GM21619 (cell line): ENCODE data around the gene CDH13.
A peak's percentile ranks its signal among the peaks of the same experiment; 100 is the strongest.

Experiments
- ATAC-seq: cut with Tn5 transposase; IDR thresholded peaks from one replicate; pipeline ENCODE4 v1.9.1; 2021; ENCODE audit not compliant: unreplicated experiment

The CDH13 gene

GRCh38 chr16:82773018-82773417, 146.2 kb downstream of the CDH13 start:
- ATAC-seq = no peak

GRCh38 chr16:82776470-82777146, 149.8 kb downstream of the CDH13 start:
- ATAC-seq = peak; percentile 48

DNA sequence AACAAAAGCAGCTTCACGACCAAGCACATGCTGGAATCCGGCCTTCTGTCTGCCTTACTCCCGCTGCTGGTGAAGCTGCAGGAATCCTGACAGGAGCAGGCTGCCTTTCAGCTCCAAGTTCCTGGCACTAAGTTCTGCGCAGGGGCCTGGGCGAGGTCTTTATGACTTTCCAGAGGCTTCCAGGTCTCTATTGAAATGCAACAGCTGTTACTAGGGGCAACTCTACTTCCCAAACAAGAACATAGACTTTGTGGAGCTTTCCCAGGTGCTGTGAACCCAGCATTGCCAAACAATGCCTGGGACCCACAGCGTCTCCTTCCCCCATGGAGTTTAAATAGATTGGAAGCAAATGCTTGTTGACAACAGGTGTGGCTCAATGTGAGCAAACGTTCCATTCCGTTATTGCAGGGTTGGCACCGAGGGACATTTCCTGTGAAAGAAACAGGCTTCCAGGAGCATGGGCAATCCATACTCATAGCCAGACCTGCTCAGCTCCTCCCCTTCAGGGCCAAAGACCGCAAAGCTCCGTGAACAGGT, 156.0 kb downstream of the CDH13 start:
- ATAC-seq = no peak

DNA sequence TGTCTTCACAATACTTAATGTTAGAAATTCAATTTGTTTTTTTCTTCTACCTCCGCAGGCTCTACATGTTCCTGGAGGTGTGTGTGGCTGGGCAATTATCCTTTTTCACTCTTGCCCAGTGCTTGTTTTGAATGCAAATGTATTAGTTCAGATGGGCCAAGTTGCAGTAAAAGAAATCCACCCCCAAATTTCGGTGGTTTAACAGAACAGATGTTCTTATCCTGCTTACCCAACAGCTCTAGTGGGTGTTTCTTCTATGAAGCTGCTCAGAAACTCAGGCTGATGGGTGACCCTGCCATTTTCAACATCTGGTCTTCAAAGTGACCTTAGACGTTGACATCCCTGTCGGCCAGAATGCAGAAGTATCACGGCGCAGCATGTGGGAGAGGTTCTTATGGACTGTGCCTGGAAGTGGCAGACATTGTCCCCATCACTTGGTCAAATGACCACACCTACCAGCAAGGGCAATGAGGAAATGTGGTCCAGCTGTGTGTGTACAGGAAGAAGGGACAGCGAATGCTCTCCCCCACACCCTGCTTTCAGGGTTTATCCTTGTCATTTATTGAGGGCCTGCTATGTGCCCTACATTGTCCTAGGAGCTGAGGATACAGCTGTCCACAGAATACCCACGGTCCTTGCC, 157.3 kb downstream of the CDH13 start:
- no peak for ATAC-seq

GRCh38 chr16:82784573-82784968, 157.8 kb downstream of the CDH13 start:
- ATAC-seq = no peak

DNA sequence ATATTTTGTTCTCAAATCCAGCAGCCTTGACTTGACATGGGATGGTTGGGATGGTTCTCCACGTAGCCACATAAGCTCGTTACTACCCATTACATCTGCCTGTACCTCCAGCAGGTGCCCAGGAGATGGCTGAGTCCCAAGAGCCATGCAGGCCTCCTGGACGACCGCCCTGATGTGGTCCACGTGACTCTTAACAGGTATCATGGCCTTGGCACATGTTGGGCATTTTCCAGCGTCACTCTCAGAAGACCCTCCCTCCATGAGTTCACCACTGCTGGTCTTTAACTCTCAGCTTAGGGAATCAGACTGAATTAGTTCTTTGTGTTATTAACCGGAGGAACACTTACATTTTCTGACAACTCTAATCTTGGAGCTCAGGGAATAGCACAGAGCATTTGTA, 161.5 kb downstream of the CDH13 start:
- no peak for ATAC-seq

- ATAC-seq = no peak
Measured at GRCh38 chr16:82788919-82789318, 162.2 kb downstream of the CDH13 start.

GRCh38 chr16:82792693-82793092, 165.9 kb downstream of the CDH13 start:
- ATAC-seq = no peak

GRCh38 chr16:82793528-82794245, 166.9 kb downstream of the CDH13 start:
- ATAC-seq = no peak

GRCh38 chr16:82796047-82796446, 169.3 kb downstream of the CDH13 start:
- ATAC-seq = no peak

GRCh38 chr16:82801361-82801760, 174.6 kb downstream of the CDH13 start:
- no peak for ATAC-seq

DNA sequence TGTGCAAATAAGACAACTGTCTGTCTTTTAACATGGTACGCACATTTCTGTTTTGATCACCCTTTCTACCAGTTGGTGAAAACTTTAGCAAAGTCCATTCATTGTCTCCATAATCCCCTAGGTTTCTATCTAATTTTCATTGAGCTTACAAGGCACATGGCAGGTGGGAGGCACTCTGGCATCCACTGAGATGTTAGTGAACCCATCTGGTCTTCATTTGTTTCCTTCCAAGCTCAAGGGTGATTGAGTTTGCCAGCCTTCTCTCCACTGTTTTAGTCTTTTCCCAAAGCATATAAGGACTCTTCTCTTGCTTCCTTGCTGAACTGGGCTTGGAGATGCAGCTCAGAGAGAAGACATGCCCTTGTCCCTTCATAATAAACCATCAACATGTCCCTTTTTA, 179.1 kb downstream of the CDH13 start:
- no peak for ATAC-seq

DNA sequence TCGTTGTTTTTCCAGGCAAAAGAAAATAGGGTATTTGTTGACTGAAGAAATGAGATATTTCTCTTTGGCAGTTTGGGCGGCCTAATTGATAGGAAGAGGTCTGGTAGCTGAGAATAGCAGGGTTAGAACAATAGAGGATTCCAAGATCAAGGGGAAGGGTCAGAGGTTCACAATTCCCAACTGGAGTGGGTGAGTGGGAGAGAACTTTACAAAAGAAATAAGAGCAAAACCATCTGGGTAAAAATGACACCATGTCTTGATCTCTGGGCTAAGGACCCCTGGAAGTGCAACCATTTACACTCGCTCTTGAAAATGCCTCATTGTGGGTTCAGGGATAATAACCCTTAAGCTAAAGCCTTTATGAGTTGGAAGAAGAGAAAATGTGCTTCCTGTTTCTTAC, 180.5 kb downstream of the CDH13 start:
- no peak for ATAC-seq

DNA sequence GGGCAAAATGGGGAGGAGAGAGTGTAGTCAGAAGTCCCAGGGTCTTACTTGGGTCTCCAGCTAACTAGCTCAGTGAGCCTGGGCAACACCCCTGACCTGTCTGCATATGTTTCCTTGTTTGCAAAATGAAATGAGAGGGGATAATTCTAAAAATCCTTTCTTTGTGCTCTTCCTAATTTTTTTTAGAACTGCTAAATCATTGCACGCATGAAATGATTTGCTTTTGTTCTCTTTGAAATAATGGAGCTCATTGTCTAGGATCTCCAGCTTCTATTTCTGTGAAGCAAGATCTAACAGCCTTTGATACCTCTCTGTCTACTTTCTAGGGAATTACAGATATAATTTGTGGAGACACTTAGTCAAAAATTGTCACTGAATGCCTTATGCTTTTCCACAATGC, 181.3 kb downstream of the CDH13 start:
- ATAC-seq = no peak

GRCh38 chr16:82810077-82810476, 183.3 kb downstream of the CDH13 start:
- ATAC-seq = no peak

DNA sequence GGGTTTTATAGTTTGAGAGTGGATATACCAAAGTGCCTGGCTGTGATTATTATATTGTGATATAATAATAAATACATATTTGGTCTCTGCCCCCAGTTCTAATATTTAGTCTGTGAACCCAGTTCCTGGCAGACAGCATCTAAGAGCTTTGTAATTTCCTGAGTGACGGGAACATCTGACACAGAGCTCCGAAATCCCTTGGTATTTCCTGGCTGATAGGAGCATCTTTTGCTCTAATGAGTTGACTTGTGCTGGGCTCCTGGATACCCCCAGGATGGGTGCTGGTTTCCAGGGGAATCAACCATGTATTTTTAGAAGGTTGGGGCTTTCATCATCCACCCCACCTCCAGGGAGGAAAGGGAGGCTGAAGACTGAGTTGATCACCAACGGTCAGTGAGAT, 187.3 kb downstream of the CDH13 start:
- ATAC-seq = no peak

DNA sequence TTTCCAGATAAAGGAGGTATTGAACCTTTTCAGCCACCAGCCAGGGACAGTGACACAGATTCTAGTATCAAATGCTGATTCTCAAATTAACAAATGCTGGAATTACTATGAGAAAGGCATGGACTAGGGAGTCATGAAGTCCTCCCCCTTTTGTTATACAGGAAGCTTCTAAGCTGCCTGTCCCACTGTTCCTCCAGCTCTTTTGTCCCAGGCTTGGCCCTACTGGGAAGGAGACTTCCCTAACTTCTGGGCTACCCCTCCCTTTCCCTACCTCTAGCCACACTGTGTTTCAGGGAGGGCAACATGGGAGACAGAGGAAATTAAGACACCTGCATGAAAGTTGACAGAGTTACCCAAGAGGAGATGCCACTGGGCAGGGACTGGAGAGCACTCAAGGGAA, 192.5 kb downstream of the CDH13 start:
- ATAC-seq = no peak

GRCh38 chr16:82820855-82821254, 194.1 kb downstream of the CDH13 start:
- ATAC-seq = no peak

GRCh38 chr16:82824408-82824807, 197.6 kb downstream of the CDH13 start:
- no peak for ATAC-seq

DNA sequence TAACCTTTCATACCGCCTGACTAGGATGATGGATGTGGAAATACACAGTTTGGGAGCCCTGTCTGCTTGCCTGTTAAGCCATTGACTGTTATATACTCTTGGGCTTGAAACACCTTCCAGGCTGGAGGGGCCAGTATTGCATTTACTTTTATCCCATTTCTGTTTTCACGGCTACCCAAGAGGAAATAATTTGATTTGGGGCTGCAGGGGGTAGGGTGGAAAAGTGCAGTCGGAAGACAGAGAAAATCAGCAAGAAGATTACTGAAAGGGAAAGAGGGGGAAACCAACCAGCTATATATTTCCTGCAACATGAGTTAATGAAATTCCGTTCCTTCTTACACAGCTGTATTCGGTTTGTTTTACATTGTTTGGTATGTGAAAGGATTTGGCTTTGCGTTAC, 202.5 kb downstream of the CDH13 start:
- no peak for ATAC-seq

DNA sequence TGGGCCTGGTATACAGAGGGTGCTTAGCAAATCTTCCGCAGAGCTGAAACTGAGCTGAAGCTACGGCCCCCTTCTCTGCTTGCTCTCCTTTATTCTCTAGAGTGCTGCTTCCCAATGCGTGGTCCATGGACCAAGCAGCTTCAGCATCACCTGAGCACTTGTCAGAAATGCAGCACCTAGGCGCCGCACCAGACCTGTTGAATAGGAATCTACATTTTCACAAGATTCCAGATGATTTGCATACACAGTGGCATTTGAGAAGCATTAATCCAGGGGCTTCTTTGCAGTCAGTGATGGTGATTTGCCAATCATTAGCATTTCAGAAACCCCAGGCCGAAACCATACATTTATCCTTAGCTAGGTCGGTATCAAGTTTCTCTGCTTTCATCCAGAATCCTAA, 204.2 kb downstream of the CDH13 start:
- no peak for ATAC-seq

- no peak for ATAC-seq
Measured at GRCh38 chr16:82832821-82833220, 206.1 kb downstream of the CDH13 start.
